Left renal pelvis (tissue), 4 donors: ENCODE results near the gene EMP2. TPM values are rescaled to one million over a fixed set of nuclear protein-coding genes. Genes with fewer than 3 reads are reported as not detected.
A peak's percentile ranks its signal among the peaks of the same experiment; 100 is the strongest.
"Not testable (repeated sequence)": the region's sequence is repeated elsewhere in the genome, so short reads cannot be mapped to it uniquely, and the experiment has no call there.

Source experiments
- DNase-seq, 4 donors: peaks; one replicate each; pipeline ENCODE4 v3.0.0-alpha.2; 2013; ENCODE audit warnings: low read depth in 4 of 4, low spot score in 3 of 4
- polyA plus RNA-seq, 4 donors: library from polyadenylated mRNA; unstranded; fragments of 120-200 nt; gene quantifications; one replicate each; pipeline ENCODE4 v1.2.1, GENCODE V29; 2013; ENCODE audit not compliant: insufficient read length in 4 of 4

The EMP2 gene
- polyA plus RNA-seq, 4 donors, result 25.0 to 32.6 (median 29.5) TPM

DNA sequence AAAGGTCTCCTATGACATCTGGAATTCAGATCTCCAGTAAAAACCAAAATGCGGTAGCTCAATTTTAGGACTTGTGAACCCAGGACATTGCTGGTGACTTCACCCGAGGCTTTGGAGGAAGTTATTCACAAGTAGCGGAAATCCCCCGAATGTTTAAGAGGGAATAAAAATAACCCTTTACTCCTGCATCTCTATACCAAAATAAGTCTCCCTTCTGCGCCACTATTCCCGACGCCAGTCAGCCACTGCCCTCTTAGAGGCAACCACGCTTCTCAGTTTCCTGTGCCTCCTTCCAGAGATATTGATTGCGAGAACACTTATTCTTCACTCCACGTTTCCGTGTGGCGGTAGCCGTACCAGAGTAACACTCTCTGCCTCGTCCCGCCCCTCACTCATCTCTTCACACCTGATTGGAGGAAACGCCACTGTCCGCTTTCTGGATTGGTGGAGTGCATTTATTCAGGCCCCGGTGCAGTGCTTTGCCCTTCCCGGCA lies 27.4 kb downstream of the EMP2 start:
- DNase-seq, result no peak

DNA sequence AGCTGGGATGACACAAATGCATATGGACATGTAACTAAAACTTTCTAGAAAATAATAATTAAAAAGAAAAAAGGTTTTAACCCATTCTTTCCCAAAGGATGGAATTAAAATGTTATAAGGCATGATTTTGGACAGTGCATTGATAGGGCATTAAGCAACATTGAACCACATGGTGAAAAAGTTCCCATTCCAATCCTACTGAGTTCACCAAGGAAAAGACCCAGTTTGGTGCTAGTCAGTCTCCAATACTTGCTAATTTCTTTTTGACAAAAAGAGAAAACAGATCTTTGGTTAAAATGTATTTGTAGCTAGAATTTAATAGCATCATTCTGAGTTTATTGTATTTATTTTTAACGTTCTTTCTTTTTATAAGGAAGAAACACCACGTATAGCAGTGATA lies 28.1 kb downstream of the EMP2 start:
- DNase-seq, result no peak

- DNase-seq, result no peak
Observed at GRCh38 chr16:10551881-10552280, 28.5 kb downstream of the EMP2 start.

DNA sequence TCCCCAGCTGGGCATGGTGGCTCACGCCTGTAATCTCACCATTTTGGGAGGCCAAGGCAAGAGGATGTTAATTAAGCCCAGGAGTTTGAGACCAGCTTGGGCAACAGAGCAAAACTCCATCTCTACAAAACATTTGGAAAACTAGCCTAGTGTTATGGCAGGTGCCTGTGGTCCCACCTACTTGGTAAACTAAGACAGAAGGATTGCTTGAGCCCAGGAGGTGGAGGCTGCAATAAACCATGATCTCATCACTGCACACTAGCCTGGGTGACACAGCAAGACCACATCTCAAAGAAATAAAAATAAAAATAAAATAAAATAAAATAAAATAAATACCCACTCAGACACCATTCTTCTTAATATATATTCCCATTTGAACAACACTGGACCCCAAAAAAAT lies 32.0 kb downstream of the EMP2 start:
- no peak for DNase-seq

DNA sequence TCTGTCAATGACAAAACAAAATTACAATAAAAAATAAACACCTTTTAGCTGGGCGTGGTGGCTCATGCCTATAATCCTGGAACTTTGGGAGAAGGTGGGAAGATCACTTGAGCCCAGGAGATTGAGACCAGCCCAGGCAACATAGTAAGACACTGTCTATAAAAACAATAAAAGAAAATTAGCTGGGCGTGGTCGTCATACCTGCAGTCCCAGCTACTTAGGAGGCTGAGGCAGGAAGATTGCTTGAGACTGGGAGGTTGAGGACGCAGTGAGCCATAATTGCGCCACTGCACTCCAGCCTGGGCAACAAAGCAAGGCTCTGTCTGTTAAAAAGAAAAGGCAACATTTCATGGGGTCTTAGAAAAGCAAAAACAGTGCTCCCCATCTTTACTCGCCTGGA lies 32.7 kb downstream of the EMP2 start:
- DNase-seq, result no peak

- no peak for DNase-seq
Observed at GRCh38 chr16:10543231-10543977, 37.0 kb downstream of the EMP2 start.

DNA sequence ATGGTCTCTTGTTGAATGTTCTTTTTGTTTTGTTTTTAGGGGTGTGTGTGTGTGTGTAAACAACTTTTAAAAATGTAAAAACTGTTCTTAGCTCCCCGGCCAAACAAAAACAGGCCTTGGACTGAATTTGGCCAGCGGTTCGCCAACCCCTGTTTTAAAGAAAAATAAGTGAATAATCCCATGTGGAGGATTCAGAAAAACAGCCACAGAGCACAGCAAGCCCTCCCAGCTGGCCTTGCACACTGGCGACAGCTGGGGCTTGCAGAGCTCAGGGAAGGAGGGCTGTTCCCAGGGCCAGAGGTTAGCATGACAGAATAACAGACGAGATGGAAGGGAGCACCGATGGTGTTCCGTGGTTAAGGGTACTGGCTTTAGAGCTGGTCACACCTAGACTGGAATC lies 39.0 kb downstream of the EMP2 start:
- DNase-seq, result peak in 2 of 4 donors; percentile 6 to 24

DNA sequence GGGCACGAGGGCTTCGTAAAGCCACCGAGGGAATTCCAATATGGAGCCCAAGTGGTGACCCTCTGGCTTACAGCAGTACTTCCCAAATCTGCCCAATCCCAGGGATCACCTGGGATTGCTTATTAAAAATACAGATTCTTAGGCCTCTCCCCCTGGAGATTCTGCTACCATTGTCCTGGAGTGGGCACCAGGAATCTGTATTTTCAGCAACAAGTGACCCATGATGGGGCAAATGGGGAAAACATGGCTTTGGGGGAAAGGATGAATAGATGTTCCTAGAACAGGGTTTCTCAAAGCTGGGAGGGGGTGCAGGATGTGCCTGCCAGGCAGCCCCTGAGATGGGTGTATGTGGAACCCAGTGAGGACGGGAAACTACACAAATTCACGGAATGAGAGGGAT lies 40.6 kb downstream of the EMP2 start:
- no peak for DNase-seq

DNA sequence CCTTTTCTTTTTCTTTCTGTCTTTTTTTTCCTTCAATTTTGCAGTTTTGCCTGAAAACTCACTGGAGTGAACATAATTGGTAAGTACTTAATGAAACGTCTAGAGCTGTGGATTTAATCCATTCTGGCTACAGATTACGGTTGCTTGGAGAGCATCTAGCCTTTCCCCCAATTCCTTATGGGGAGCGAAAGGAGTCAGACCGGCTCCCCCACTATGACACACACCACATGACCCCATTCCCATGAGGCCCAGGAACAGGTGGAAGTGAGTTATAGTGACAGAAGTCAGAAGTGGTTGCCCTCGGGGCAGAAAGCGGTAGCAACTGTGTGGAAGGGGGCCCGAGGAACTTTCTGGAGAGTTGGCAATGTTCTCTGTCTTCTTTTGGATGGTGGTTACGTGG lies 41.2 kb downstream of the EMP2 start:
- DNase-seq, result peak in 1 of 4 donors; percentile 14

DNA sequence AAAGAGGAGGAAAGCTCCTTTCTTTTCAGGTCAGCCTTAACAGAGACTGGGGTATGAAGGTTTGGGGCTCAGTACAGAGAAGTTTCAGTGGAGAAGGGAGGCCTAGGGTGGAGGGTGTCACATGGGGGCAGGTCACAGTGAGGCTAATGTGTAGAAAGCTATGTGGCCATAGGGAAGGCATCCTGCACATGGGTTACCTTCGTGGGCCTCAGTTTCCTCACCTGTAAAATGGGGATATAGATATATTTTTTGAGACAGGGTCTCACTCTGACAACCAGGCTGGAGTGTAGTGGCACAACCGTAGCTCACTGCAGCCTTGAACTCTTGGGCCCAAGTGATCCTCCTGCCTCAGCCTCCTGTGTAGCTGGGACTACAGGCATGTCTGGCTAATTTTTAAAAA lies 41.8 kb downstream of the EMP2 start:
- DNase-seq, result no peak

DNA sequence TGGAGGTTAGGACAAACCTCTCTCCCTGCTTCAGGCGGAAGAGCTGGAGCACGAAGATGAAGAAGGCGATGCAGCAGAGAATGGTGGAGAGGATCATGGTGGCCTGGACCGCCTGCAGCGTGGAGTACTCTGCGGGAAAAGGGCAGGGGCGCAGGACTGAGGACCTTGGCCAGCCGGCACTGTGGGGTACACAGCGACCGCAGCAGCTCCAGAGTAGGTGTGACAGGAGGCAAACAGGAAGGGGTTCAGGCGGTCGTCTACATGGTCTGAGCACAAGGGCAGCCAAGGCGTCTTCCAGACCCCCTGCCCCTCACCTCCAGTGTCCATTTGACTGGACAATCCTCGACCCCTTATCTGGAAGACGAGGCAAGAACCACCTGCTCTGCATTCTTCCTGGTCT lies 42.5 kb downstream of the EMP2 start:
- DNase-seq, result no peak

DNA sequence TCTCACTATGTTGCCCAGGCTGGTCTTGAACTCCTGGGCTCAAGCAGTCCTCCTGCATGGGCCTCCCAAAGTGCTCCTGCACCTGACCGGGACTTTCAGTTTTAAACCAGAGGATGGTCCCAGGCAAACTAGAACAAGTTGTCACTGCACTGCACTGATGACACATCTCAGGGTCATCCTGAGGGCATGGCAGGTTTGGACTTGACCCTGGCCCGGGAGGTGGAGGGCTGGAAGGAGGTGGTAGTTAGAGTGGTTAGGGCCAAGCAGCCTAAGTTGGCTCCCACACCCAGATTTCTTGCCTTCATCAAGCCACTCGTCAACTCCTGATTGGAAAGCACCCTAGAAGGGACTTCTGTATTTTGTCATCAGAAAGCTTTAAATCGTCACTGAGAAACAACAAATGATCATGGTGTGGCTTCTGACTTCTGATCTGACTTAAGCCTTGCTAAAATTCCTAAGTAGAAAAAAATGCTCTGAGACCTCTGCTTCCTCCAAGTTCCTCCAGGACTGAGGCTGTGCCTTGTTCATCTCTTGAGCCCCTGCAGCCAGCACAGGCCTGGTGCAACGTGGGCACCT lies 43.5 kb downstream of the EMP2 start:
- DNase-seq, result no peak

DNA sequence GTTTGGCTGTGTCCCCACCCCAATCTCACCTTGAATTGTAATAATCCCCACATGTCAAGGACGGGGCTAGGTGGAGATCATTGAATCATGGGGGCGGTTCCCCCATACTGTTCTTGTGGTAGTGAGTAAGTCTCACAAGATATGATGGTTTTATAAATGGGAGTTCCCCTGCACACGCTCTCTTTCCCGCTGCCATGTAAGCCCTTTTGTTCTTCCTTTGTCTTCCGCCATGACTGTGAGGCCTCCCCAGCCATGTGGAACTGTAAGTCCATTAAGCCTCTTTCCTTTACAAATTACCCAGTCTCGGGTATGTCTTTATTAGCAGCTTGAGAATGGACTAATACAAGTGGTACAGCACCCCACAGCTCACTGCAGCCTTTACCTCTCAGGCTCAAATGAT lies 44.1 kb downstream of the EMP2 start:
- DNase-seq, result not testable (repeated sequence)

DNA sequence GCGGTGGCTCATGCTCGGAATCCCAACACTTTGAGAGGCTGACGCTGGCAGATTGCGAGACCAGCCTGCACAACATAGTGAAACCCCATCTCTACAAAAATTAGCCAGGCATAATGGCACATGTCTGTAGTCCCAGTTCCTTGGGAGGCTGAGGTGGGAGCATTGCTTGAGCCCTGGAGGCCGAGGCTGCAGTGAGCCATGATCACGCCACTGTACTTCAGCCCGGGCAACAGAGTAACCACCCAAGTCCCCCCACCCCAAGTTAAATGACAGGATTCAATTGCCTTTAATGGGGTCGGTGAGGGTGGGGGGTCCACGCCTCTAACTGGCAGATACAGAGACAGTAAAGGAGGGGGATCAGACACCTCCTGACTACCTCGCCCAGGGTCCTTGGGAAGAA lies 44.9 kb downstream of the EMP2 start:
- DNase-seq, result no peak

GRCh38 chr16:10534748-10535147 lies 45.6 kb downstream of the EMP2 start:
- DNase-seq, result peak in 1 of 4 donors; percentile 25

- DNase-seq, result not testable (repeated sequence)
Observed at GRCh38 chr16:10533612-10534011, 46.8 kb downstream of the EMP2 start.

GRCh38 chr16:10531582-10531981 lies 48.8 kb downstream of the EMP2 start:
- DNase-seq, result no peak

DNA sequence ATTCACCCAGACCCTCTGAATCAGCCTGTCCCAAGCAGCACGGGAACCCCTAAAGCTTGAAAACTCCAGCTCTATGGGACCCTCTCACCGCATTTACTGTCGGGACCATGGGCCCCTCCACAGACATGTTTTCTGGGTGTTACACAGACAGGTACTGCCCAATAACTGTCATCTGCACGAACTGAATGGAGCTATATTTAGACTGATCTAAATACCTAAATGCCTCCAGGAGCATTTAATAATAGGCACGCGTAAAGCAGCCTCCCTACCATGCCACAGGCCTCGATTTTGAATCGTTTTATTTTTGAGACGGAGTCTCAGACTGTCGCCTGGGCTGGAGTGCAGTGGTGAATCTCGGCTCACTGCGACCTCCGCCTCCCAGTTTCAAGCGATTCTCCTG lies 49.7 kb downstream of the EMP2 start:
- DNase-seq, result no peak

GRCh38 chr16:10529895-10530669 lies 50.3 kb downstream of the EMP2 start:
- DNase-seq, result no peak

DNA sequence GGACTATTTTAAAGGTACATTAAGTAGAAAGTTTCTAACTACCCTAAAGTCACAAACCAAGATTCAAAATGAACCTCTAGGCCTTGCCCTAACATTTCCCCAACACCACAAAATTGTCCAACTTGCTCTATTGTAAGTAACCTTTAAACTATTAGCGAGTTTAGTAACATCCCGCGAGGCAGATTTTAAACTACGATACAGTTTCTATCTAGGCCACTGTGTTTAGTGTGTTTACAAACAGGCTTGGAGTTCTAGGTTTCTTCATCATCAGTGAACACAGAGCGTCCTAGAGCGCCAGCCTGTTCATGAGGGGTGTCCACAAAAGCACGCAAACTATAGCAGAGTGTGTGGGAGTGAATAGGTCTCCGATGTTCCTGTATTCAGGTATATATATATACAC lies 51.8 kb downstream of the EMP2 start:
- no peak for DNase-seq

DNA sequence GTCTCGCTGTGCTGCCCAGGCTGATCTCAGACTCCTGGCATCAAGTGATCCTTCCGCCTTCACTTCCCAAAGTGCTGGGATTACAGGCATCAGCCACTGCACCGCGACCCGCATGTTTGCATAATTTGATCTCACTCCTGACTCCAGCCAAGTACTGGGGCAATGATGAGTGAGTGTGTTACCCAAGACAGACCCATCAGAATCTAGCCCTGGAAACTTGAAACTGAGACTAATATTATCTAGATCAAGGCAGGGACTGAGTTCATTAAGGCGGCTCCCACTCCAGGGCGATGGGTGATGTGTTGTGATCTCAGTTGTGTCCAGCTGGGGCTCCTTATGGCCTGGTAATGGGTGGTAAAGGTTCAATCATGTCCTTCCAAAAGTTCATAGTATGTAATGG lies 53.4 kb downstream of the EMP2 start:
- no peak for DNase-seq
